ENCODE results near the gene CHTF18. TPM values are rescaled to one million over a fixed set of nuclear protein-coding genes. Genes with fewer than 3 reads are reported as not detected.

CHTF18 gene
- total and polyA plus RNA-seq, 9 of the 15 experiments (the other 6 are each of a cell fraction or from before 2014, with no cell fraction given): 2.5 to 123 (median 17.0) TPM

- no peak for TF ChIP-seq CCNT2 (IDR thresholded peaks at IDR 0.05; ENCODE audit: borderline replicate concordance, extremely low read depth, insufficient read length, low read depth, low read length)
- TF ChIP-seq BRF1 (IDR thresholded peaks at IDR 0.05; ENCODE audit: borderline replicate concordance, extremely low read depth, insufficient read length): no peak
- no peak for TF ChIP-seq ILK (tag; IDR thresholded peaks at IDR 0.05; ENCODE audit: borderline replicate concordance, low read depth)
- TF ChIP-seq RBM22 (IDR thresholded peaks at IDR 0.05; ENCODE audit: low read depth, low read length, poor library complexity, severe bottlenecking): no peak
- TF ChIP-seq DMBX1 (CRISPR knock-in tag; IDR thresholded peaks at IDR 0.05; ENCODE audit: borderline replicate concordance): no peak
Observed at GRCh38 chr16:833411-833810, 45.0 kb downstream of the CHTF18 start (continued).

GRCh38 chr16:835373-835772 is 47.0 kb downstream of the CHTF18 start:
- Histone ChIP-seq H3K79me2 (ENCODE audit: control insufficient read depth, insufficient read depth, low read length) (no peaks in the 10 kb centered on the region), H3K4me3 (no peak overlapping the region), H3K27me3 (ENCODE audit: control insufficient read depth in 2 of 2, insufficient read depth in 2 of 2, low read length in 2 of 2) (peaks cover 18 to 54% of the 10 kb centered on the region in 2 experiments; a peak in 4 of 5 replicates), H2AFZ (ENCODE audit: low read depth, low read length) (no peak overlapping the region), H3K4me2 (ENCODE audit: insufficient read depth, low read length) (no peak overlapping the region), H3K36me3 (ENCODE audit: control insufficient read depth, insufficient read depth, low read length) (no peaks in the 10 kb centered on the region), H3K9ac (ENCODE audit: insufficient read depth in 1 of 2, low read depth in 2 of 2, low read length in 2 of 2) (no peak overlapping the region), H3K27ac (ENCODE audit: extremely low read depth, low read depth, low read length) (no peak overlapping the region), H3K9me1 (ENCODE audit: control insufficient read depth, insufficient read depth, low read length) (no peaks in the 10 kb centered on the region), H3K4me1 (replicated peaks in 1 of 2; ENCODE audit: control insufficient read depth in 2 of 2, insufficient read depth in 2 of 2, low read length in 2 of 2) (peaks cover 0 to 30% of the 10 kb centered on the region in 2 experiments; a peak in 3 of 5 replicates), H4K20me1 (replicated peaks; ENCODE audit: control insufficient read depth, insufficient read depth, low read length) (no peaks in the 10 kb centered on the region), H3K9me3 (replicated peaks; ENCODE audit: control insufficient read depth, insufficient read depth, low read depth, low read length) (peaks cover 1% of the 10 kb centered on the region; the same call in 1 of the 2 replicates)
- intact Hi-C loops (cut with micrococcal nuclease) (no loop called here), in situ Hi-C loops (cut with MboI) (no loop called here)
- 1% methylated on average over 10 of the region's 10 CpGs for WGBS (ENCODE audit: insufficient coverage, low coverage, missing lambda C conversion rate)
- BruUV-seq (replicated peaks): no TSS peak
- POLR2A ChIA-PET: no interaction called here
- DNase-seq (ENCODE audit: extremely low read depth in 1 of 4, low spot score in 3 of 4) (no peak), ATAC-seq (no peak), FAIRE-seq (no peak)
- CTCF ChIA-PET (ENCODE audit: low intra/inter-chr PET ratio): no interaction called here
- no peak for TF ChIP-seq HMGXB4 (CRISPR knock-in tag; IDR thresholded peaks at IDR 0.05)
- no peak for TF ChIP-seq SAP30 (IDR thresholded peaks at IDR 0.05; ENCODE audit: borderline replicate concordance, insufficient read depth, low read depth, low read length, poor library complexity, severe bottlenecking)
- no peak for TF ChIP-seq SETDB1 (IDR thresholded peaks at IDR 0.05; ENCODE audit: low read length)
- TF ChIP-seq ARID3B (CRISPR knock-in tag; IDR thresholded peaks at IDR 0.05; ENCODE audit: borderline replicate concordance): no peak
- no peak for TF ChIP-seq SMARCC2 (IDR thresholded peaks at IDR 0.05; ENCODE audit: low read depth)
- TF ChIP-seq ZBED1 (IDR thresholded peaks at IDR 0.05): no peak
- TF ChIP-seq TAL1 (IDR thresholded peaks at IDR 0.05): no peak
- TF ChIP-seq STAT5B (CRISPR knock-in tag; IDR thresholded peaks at IDR 0.05): no peak
- TF ChIP-seq CHCHD3 (CRISPR knock-in tag; IDR thresholded peaks at IDR 0.05): no peak
- no peak for TF ChIP-seq ZNF436 (CRISPR knock-in tag; IDR thresholded peaks at IDR 0.05)
- TF ChIP-seq THRB (CRISPR knock-in tag; conservative IDR thresholded peaks at IDR 0.05): no peak
- TF ChIP-seq SIN3B (IDR thresholded peaks at IDR 0.05; ENCODE audit: low read depth): no peak
- TF ChIP-seq ZFX (CRISPR knock-in tag; IDR thresholded peaks at IDR 0.05): no peak
- no peak for TF ChIP-seq MCM3 (IDR thresholded peaks at IDR 0.05)
